A549 (cell line): Measurements from ENCODE around the gene PRG3.

Experiments used
- CTCF ChIP-seq: fragments of >200 bp; sonication (Bioruptor Twin); formaldehyde crosslinking; IDR thresholded peaks from 3 replicates; pipeline ENCODE4 v1.5.1; 2016
- POLR2A ChIP-seq: IDR thresholded peaks from 2 replicates; pipeline ENCODE4 v1.6.1; 2012; ENCODE audit warnings: mild to moderate bottlenecking, low read length
- RCOR1 ChIP-seq: fragments of 150-350 bp; IDR thresholded peaks from 2 replicates; pipeline ENCODE4 v1.6.1; 2014; ENCODE audit warnings: antibody characterized with exemption, low read length, low read depth
- ZC3H11A ChIP-seq: fragments of 450-650 bp; IDR thresholded peaks from 2 replicates; pipeline ENCODE4 v1.6.1; 2014; ENCODE audit warnings: antibody characterized with exemption, mild to moderate bottlenecking

DNA sequence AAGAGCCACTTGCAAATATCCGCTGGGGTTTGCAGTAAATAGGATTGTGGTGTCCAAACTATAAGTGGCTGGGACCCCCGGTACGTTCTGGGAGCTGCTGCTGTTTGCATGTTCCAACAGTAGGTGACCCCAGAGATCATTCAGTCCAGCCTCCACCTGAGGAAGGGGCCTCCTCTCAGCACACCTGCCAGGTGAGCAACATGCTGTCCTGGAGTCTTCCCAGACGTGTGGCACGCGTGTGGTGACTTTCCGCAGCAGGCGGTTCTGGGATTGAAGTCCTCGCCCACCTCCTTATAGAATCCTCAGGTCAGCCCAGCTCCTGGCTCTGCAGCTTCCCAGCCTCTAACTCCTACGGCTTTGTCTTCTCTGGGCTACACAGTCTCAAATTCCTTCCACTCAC, 36.1 kb downstream of the PRG3 start:
- no peak for TF ChIP-seq CTCF
- TF ChIP-seq ZC3H11A = no peak
- no peak for TF ChIP-seq POLR2A
- TF ChIP-seq RCOR1 = no peak
